ACC112 (cell line): Measurements from ENCODE around the gene SEC14L2.
"Not testable (repeated sequence)": the region's sequence is repeated elsewhere in the genome, so short reads cannot be mapped to it uniquely, and the experiment has no call there.

ENCODE experiments used
- H2AFZ ChIP-seq: fragments of 200-600 bp; sonication (generic); one replicate; pipeline ENCODE4 v1.6.0; 2017; ENCODE audit warnings: antibody characterized with exemption, low read length; ENCODE audit not compliant: unreplicated experiment
- H3K27ac ChIP-seq: fragments of 200-600 bp; sonication (generic); 2 replicates; pipeline ENCODE4 v1.5.1; 2014; ENCODE audit warnings: low read depth, mild to moderate bottlenecking, antibody characterized with exemption, low read length, moderate library complexity
- H3K27me3 ChIP-seq: fragments of 200-600 bp; sonication (generic); 2 replicates; pipeline ENCODE4 v1.6.1; 2014; ENCODE audit warnings: mild to moderate bottlenecking, antibody characterized with exemption, low read length, moderate library complexity, mixed read lengths; ENCODE audit not compliant: insufficient read depth
- H3K36me3 ChIP-seq: fragments of 200-600 bp; sonication (generic); 2 replicates; pipeline ENCODE4 v1.6.1; 2016; ENCODE audit warnings: mild to moderate bottlenecking, antibody characterized with exemption, low read length, moderate library complexity, mixed read lengths; ENCODE audit not compliant: insufficient read depth
- H3K4me1 ChIP-seq: fragments of 200-600 bp; sonication (generic); one replicate; pipeline ENCODE4 v1.6.1; 2016; ENCODE audit warnings: low read length, mixed read lengths; ENCODE audit not compliant: insufficient read depth, unreplicated experiment, control insufficient read depth
- H3K4me3 ChIP-seq: fragments of 200-600 bp; sonication (generic); 2 replicates; pipeline ENCODE4 v1.5.1; 2014; ENCODE audit warnings: mild to moderate bottlenecking, low read depth, low read length
- H3K79me2 ChIP-seq: fragments of 200-600 bp; sonication (generic); one replicate; pipeline ENCODE4 v1.6.0; 2016; ENCODE audit warnings: low read length; ENCODE audit not compliant: control insufficient read depth, unreplicated experiment, insufficient read depth

SEC14L2 gene

GRCh38 chr22:30457981-30458380 lies 61.2 kb downstream of the SEC14L2 start:
- no peaks in the 10 kb centered on the region for H3K36me3 ChIP-seq
- no peak overlapping the region for H3K27ac ChIP-seq
- no peaks in the 10 kb centered on the region for H3K4me1 ChIP-seq
- no peaks in the 10 kb centered on the region for H3K27me3 ChIP-seq
- H3K4me3 ChIP-seq, result no peak overlapping the region
- no peaks in the 10 kb centered on the region for H3K79me2 ChIP-seq
- no peak overlapping the region for H2AFZ ChIP-seq

- no peaks in the 10 kb centered on the region for H3K4me1 ChIP-seq
- H3K79me2 ChIP-seq, result no peaks in the 10 kb centered on the region
- no peaks in the 10 kb centered on the region for H3K27me3 ChIP-seq
- no peak overlapping the region for H3K4me3 ChIP-seq
- no peaks in the 10 kb centered on the region for H3K36me3 ChIP-seq
- H2AFZ ChIP-seq, result no peak overlapping the region
- no peak overlapping the region for H3K27ac ChIP-seq
Observed at GRCh38 chr22:30459181-30460052, 62.6 kb downstream of the SEC14L2 start.

GRCh38 chr22:30460147-30460546 lies 63.3 kb downstream of the SEC14L2 start:
- Histone ChIP-seq H3K36me3 (no peaks in the 10 kb centered on the region), H3K79me2 (no peaks in the 10 kb centered on the region), H3K4me3 (no peak overlapping the region), H3K27me3 (0 out of 2 replicates have a peak, but pooled peaks cover 2% of the 10 kb centered on the region), H3K4me1 (no peaks in the 10 kb centered on the region), H2AFZ (no peak overlapping the region), H3K27ac (no peak overlapping the region)

- H3K27me3 ChIP-seq, H3K27ac ChIP-seq, H3K36me3 ChIP-seq, H2AFZ ChIP-seq, H3K4me1 ChIP-seq, H3K4me3 ChIP-seq, H3K79me2 ChIP-seq: not testable (repeated sequence)
Observed at GRCh38 chr22:30460555-30460954, 63.7 kb downstream of the SEC14L2 start.

GRCh38 chr22:30469165-30469564 lies 72.3 kb downstream of the SEC14L2 start:
- Histone ChIP-seq H3K79me2 (no peaks in the 10 kb centered on the region), H3K4me3 (no peak overlapping the region), H3K36me3 (no peaks in the 10 kb centered on the region), H2AFZ (no peak overlapping the region), H3K27me3 (peaks cover 26% of the 10 kb centered on the region), H3K4me1 (no peaks in the 10 kb centered on the region), H3K27ac (no peak overlapping the region)

GRCh38 chr22:30470655-30471054 lies 73.8 kb downstream of the SEC14L2 start:
- Histone ChIP-seq H3K27ac (no peak overlapping the region), H2AFZ (no peak overlapping the region), H3K4me3 (no peak overlapping the region), H3K4me1 (no peaks in the 10 kb centered on the region), H3K36me3 (no peaks in the 10 kb centered on the region), H3K27me3 (peaks cover 23% of the 10 kb centered on the region), H3K79me2 (no peaks in the 10 kb centered on the region)

GRCh38 chr22:30471616-30472318 lies 74.9 kb downstream of the SEC14L2 start, which contains the start of gene SEC14L3:
TSS of gene SEC14L3 (minus strand) at chr22:30472017. CDS start at chr22:30471958, 59 bp downstream.
- Histone ChIP-seq H3K36me3 (no peaks in the 10 kb centered on the region), H3K27me3 (peaks cover 18% of the 10 kb centered on the region), H3K4me1 (no peaks in the 10 kb centered on the region), H2AFZ (no peak within 1 kb of the TSS), H3K4me3 (no peak within 1 kb of the TSS), H3K79me2 (no peaks in the 10 kb centered on the region), H3K27ac (no peak within 1 kb of the TSS)

- Histone ChIP-seq H3K4me1 (no peaks in the 10 kb centered on the region), H3K27me3 (peaks cover 18% of the 10 kb centered on the region), H3K4me3 (no peak overlapping the region), H3K27ac (no peak overlapping the region), H2AFZ (no peak overlapping the region), H3K79me2 (no peaks in the 10 kb centered on the region), H3K36me3 (no peaks in the 10 kb centered on the region)
Observed at GRCh38 chr22:30472994-30473720, 76.3 kb downstream of the SEC14L2 start.

- no peaks in the 10 kb centered on the region for H3K36me3 ChIP-seq
- H3K27me3 ChIP-seq, result peaks cover 18% of the 10 kb centered on the region
- H3K27ac ChIP-seq, result no peak overlapping the region
- no peak overlapping the region for H3K4me3 ChIP-seq
- H2AFZ ChIP-seq, result no peak overlapping the region
- no peaks in the 10 kb centered on the region for H3K4me1 ChIP-seq
- no peaks in the 10 kb centered on the region for H3K79me2 ChIP-seq
Observed at GRCh38 chr22:30474121-30474520, 77.3 kb downstream of the SEC14L2 start.
